C4-2B (cell line): Measurements from ENCODE around the gene TBX10.

Experiments used
- ZFX ChIP-seq: fragments of 450-650 bp; IDR thresholded peaks from 2 replicates; pipeline ENCODE4 v1.6.1; 2017
- TF ChIP-seq, protein P1 (sequence below): fragments of 450-650 bp; conservative IDR thresholded peaks from 2 replicates; pipeline ENCODE4 v1.5.1; 2017; ENCODE audit warnings: mild to moderate bottlenecking

DNA sequence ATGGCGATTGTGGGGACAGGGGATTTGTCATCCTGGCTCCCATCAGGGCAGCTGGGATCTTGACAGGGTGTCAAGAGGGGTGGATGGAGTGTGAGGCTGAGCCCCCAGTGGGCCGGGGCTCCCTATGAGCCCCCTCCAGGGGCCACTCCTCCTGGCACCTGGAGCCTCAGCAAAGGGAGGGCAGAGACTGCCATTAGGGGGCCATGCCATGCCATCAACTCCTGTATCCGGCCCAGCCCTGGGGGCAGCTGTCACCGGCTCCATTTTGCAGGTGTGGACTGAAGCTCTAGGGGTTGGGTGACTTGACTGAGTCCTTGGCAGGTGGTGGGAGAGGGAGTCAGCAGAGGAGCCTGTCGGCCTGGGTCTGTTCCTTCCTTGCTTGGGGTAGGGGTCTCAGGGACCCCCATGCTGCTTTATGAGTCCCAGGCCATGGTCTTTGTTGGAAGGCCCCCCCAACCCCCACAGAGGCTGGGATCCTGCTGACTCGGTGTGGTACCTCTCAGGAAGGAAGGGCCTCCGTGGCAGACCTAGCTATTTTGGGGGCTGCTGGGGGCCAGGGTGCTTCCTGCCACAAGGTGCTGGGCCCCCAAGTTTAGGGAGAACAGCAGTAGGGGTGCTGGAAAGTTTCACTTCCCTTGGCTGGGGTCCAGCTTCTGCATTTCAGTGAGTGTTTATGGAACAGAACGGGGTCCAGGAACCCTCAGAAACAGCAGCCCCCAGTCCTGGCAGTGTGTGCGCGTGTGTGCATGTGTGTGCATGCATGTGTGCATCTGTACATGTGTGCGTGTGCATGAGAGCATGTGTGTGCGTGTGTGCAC is 9.4 kb upstream of the TBX10 start:
- TF ChIP-seq, protein P1, sequence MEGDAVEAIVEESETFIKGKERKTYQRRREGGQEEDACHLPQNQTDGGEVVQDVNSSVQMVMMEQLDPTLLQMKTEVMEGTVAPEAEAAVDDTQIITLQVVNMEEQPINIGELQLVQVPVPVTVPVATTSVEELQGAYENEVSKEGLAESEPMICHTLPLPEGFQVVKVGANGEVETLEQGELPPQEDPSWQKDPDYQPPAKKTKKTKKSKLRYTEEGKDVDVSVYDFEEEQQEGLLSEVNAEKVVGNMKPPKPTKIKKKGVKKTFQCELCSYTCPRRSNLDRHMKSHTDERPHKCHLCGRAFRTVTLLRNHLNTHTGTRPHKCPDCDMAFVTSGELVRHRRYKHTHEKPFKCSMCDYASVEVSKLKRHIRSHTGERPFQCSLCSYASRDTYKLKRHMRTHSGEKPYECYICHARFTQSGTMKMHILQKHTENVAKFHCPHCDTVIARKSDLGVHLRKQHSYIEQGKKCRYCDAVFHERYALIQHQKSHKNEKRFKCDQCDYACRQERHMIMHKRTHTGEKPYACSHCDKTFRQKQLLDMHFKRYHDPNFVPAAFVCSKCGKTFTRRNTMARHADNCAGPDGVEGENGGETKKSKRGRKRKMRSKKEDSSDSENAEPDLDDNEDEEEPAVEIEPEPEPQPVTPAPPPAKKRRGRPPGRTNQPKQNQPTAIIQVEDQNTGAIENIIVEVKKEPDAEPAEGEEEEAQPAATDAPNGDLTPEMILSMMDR, result no peak
- TF ChIP-seq ZFX, result no peak
